Adrenal gland (tissue), 12 donors: ENCODE data around the gene NAALADL2. TPM values are rescaled to one million over a fixed set of nuclear protein-coding genes. Genes with fewer than 3 reads are reported as not detected.

ENCODE experiments used
- DNase-seq, 7 donors: peaks; one replicate each; pipeline ENCODE4 v3.0.0-alpha.2; 2019 to 2020
- H3K27ac ChIP-seq, 5 donors: fragments of 200-600 bp; sonication (generic) in 4 of 5; 1 replicate in 3 of 5; 2 replicates in 2 of 5; pipeline versions ENCODE4 v1.5.1 to v1.8.0; 2016 to 2020; ENCODE audit warnings: mild to moderate bottlenecking in 1 of 5
- H3K27me3 ChIP-seq: fragments of 200-600 bp; 2 replicates; pipeline ENCODE4 v1.8.0; 2021
- H3K36me3 ChIP-seq, 2 donors: fragments of 200-600 bp; replicated peaks in 1 of 2; 1 replicate in 1 of 2; 2 replicates in 1 of 2; pipeline versions ENCODE4 v1.5.1 to v1.8.0; 2018 to 2022
- H3K4me1 ChIP-seq, 2 donors: fragments of 200-600 bp; replicated peaks in 1 of 2; 1 replicate in 1 of 2; 2 replicates in 1 of 2; pipeline versions ENCODE4 v1.5.1 to v1.8.0; 2018 to 2021
- H3K4me3 ChIP-seq, 4 donors: fragments of 200-600 bp; sonication (generic) in 3 of 4; one replicate each; pipeline ENCODE4 v1.5.1; 2016 to 2018
- H3K9me3 ChIP-seq, 3 donors: fragments of 200-600 bp; sonication (generic) in 1 of 3; replicated peaks in 1 of 3; 1 replicate in 2 of 3; 2 replicates in 1 of 3; pipeline versions ENCODE4 v1.5.1 to v1.8.0; 2016 to 2021
- CTCF ChIP-seq, 6 experiments: fragments of 450-650 bp in 4 of 6; fragments of 200-600 bp in 2 of 6; sonication (generic) in 1 of 6; IDR thresholded peaks; 1 replicate in 5 of 6; 2 replicates in 1 of 6; pipeline versions ENCODE4 v1.5.1 to v1.8.0; 2016 to 2021; ENCODE audit warnings: antibody characterized with exemption in 6 of 6, mild to moderate bottlenecking in 2 of 6, moderate library complexity in 1 of 6
- POLR2A ChIP-seq, 2 donors: fragments of 450-650 bp; IDR thresholded peaks; one replicate each; pipeline ENCODE4 v1.6.1; 2017; ENCODE audit warnings: antibody characterized with exemption in 2 of 2, mild to moderate bottlenecking in 2 of 2, moderate library complexity in 1 of 2
- WGBS, 4 donors: extraction: QIAGEN DNeasy Blood & Tissue Kit in 2 of 4; methylation state at CpG; one replicate each; pipeline versions ENCODE4 v1.1.5 to v1.1.7; 2013 to 2017; 5-methylcytosine and 5-hydroxymethylcytosine counted together
- intact Hi-C, 2 donors: fragments of 100-400 bp; cut with DNase I; formaldehyde crosslinking; loops; one replicate each; pipeline versions ENCODE4 v1.14.1 to v1.15.0; 2022 to 2023
- polyA plus RNA-seq, 3 donors: library from polyadenylated mRNA; stranded (reverse); fragments of 200-250 nt in 2 of 3; fragments of 350-450 nt in 1 of 3; fragmentation: Illumina TruSeq in 1 of 3; extraction: RNeasy Lipid Tissue Mini Kit (QIAGEN cat#74804) in 1 of 3; gene quantifications; one replicate each; pipeline ENCODE4 v1.2.3, GENCODE V29; 2013 to 2014
- total RNA-seq, 9 donors: library from RNA; depleted of rRNA in 4 of 9; stranded (reverse); fragments of >200 nt in 4 of 9; fragments of 120-200 nt in 1 of 9; fragmentation: NEBNext Ultra II Directional in 1 of 9; extraction: Animal tissue kit (Norgen Biotek cat#: 25700) in 1 of 9; gene quantifications; one replicate each; pipeline versions ENCODE4 v1.1.0 to v1.2.4, GENCODE V29; 2013 to 2023
- donor health status: healthy with polysubstance abuse.
- donor health status: Bipolar disorder and iron deficiency.
- donor health status: DM: yes; HTN: yes; CAD: no.
- donor health status: DM: no; HTN: no; CAD: no.
- donor health status: DM: no; HTN: no; CAD: no.
- donor health status: DM: yes; HTN: yes; CAD: no.

The NAALADL2 gene
- total and polyA plus RNA-seq, 12 donors = 0.24 to 7.8 (median 4.8) TPM

- Histone ChIP-seq H3K4me1 (no peaks in the 10 kb centered on the region), H3K27ac (no peak overlapping the region), H3K4me3 (no peak overlapping the region), H3K36me3 (no peaks in the 10 kb centered on the region), H3K9me3 (no peaks in the 10 kb centered on the region), H3K27me3 (no peaks in the 10 kb centered on the region)
- WGBS, 4 donors = 73 to 100% (median 87%) methylated on average over 1 of the region's 1 CpG
- intact Hi-C loops = no loop called here
- TF ChIP-seq CTCF (IDR thresholded peaks at IDR 0.05) (no peak), POLR2A (IDR thresholded peaks at IDR 0.05) (no peak)
- DNase-seq = no peak
These were observed 630.3 kb downstream of the NAALADL2 start for GRCh38 chr3:175489406-175489805.

- H3K27ac ChIP-seq = no peak overlapping the region
- no peaks in the 10 kb centered on the region for H3K4me1 ChIP-seq
- H3K36me3 ChIP-seq = no peaks in the 10 kb centered on the region
- no peak overlapping the region for H3K4me3 ChIP-seq
- no peak for DNase-seq
- intact Hi-C loops = no loop called here
- TF ChIP-seq CTCF (IDR thresholded peaks at IDR 0.05) (no peak), POLR2A (IDR thresholded peaks at IDR 0.05) (no peak)
- WGBS, 4 donors = 68 to 75% (median 72%) methylated on average over 4 of the region's 4 CpGs
- no peaks in the 10 kb centered on the region for H3K9me3 ChIP-seq
- no peaks in the 10 kb centered on the region for H3K27me3 ChIP-seq
These were observed 634.2 kb downstream of the NAALADL2 start for GRCh38 chr3:175493301-175493700.

GRCh38 chr3:175495331-175495730, 636.2 kb downstream of the NAALADL2 start:
- Histone ChIP-seq H3K4me1 (no peaks in the 10 kb centered on the region), H3K36me3 (no peaks in the 10 kb centered on the region), H3K4me3 (no peak overlapping the region), H3K27me3 (no peaks in the 10 kb centered on the region), H3K9me3 (no peaks in the 10 kb centered on the region), H3K27ac (no peak overlapping the region)
- intact Hi-C loops = no loop called here
- TF ChIP-seq CTCF (IDR thresholded peaks at IDR 0.05) = no peak
- no peak for TF ChIP-seq POLR2A (IDR thresholded peaks at IDR 0.05)
- DNase-seq = no peak
- 59 to 73% (median 63%) methylated on average over 3 of the region's 3 CpGs for WGBS, 4 donors

- no peak for DNase-seq
- intact Hi-C loops = no loop called here
- WGBS, 4 donors = 66 to 91% (median 85%) methylated on average over 3 of the region's 3 CpGs
- H3K36me3 ChIP-seq = no peaks in the 10 kb centered on the region
- TF ChIP-seq POLR2A (IDR thresholded peaks at IDR 0.05) = no peak
- no peak for TF ChIP-seq CTCF (IDR thresholded peaks at IDR 0.05)
- H3K27ac ChIP-seq = no peak overlapping the region
- H3K4me3 ChIP-seq = no peak overlapping the region
- no peaks in the 10 kb centered on the region for H3K27me3 ChIP-seq
- no peaks in the 10 kb centered on the region for H3K9me3 ChIP-seq
- no peaks in the 10 kb centered on the region for H3K4me1 ChIP-seq
These were observed 643.0 kb downstream of the NAALADL2 start for GRCh38 chr3:175502155-175502554.
